Fibroblast of mammary gland (primary cell): Measurements from ENCODE around the gene NDUFS7.

ENCODE experiments used
- DNase-seq: peaks from one replicate; pipeline ENCODE4 v3.0.0-alpha.2; 2010; ENCODE audit warnings: low read depth
- H3K4me3 ChIP-seq: 2 replicates; pipeline ENCODE4 v1.5.1; 2011; ENCODE audit warnings: low read depth, mild to moderate bottlenecking, low read length, moderate library complexity; ENCODE audit not compliant: control insufficient read depth
- TF ChIP-seq, protein P1 (sequence below): conservative IDR thresholded peaks from 2 replicates; pipeline ENCODE4 v1.5.1; 2011; ENCODE audit warnings: low read depth, low read length, inconsistent platforms; ENCODE audit not compliant: control insufficient read depth, insufficient read depth

Gene NDUFS7

DNA sequence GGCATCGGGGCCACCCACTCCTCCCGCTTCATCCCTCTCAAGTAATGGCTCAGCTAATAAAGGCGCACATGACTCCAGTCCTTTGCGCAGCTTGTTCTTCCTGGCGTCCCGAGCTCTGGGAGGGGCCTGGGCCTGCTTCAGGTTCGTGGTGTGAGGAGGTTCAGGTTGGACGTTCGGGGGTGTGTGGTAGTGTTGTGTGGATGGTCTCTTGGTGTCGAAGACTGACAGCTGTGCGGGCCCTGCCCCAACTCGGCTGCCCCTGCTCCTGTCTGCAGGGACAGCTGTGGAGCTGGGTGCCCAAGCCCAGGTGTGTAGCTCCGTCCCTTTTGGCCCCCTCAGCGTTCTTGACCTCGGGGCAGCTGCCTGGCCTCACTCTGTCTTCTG, 56.7 kb downstream of the NDUFS7 start:
- no peak overlapping the region for H3K4me3 ChIP-seq
- DNase-seq = no peak
- TF ChIP-seq, protein P1, sequence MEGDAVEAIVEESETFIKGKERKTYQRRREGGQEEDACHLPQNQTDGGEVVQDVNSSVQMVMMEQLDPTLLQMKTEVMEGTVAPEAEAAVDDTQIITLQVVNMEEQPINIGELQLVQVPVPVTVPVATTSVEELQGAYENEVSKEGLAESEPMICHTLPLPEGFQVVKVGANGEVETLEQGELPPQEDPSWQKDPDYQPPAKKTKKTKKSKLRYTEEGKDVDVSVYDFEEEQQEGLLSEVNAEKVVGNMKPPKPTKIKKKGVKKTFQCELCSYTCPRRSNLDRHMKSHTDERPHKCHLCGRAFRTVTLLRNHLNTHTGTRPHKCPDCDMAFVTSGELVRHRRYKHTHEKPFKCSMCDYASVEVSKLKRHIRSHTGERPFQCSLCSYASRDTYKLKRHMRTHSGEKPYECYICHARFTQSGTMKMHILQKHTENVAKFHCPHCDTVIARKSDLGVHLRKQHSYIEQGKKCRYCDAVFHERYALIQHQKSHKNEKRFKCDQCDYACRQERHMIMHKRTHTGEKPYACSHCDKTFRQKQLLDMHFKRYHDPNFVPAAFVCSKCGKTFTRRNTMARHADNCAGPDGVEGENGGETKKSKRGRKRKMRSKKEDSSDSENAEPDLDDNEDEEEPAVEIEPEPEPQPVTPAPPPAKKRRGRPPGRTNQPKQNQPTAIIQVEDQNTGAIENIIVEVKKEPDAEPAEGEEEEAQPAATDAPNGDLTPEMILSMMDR = no peak

DNA sequence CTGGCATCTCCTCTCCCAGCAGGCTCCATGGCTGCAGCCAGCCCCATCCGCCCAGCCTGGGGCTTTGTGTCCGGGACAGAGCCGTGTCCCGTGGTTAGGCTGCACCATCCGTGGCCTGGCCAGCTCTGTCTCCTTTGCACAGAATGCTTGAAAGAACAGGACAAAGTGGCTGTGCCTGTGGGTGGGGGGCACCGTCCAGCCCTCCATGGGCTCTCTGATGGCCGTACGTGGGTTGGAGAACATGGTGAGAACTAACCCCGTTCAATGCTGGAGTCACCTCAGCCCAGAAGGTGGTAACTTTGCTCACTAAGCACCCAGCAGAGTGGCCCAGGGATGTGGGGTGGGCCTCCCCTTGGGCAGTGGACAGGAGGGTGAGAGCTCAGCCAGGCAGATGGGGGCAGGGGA, 57.3 kb downstream of the NDUFS7 start:
- TF ChIP-seq, protein P1 = no peak
- DNase-seq = no peak
- H3K4me3 ChIP-seq = no peak overlapping the region

GRCh38 chr19:1441677-1442438, 58.2 kb downstream of the NDUFS7 start:
- TF ChIP-seq, protein P1 = no peak
- H3K4me3 ChIP-seq = no peak overlapping the region
- no peak for DNase-seq
